K562 (cell line): ENCODE results near the gene PIK3CG. TPM values are rescaled to one million over a fixed set of nuclear protein-coding genes. Genes with fewer than 3 reads are reported as not detected.

Experiments
- ATF4 ChIP-seq: fragments of 450-650 bp; formaldehyde crosslinking; IDR thresholded peaks from 2 replicates; pipeline ENCODE4 v1.4.0; 2022; ENCODE audit warnings: mild to moderate bottlenecking, moderate library complexity
- CREM ChIP-seq: IDR thresholded peaks from 2 replicates; pipeline ENCODE4 v1.6.1; 2014; ENCODE audit warnings: antibody characterized with exemption, low read depth
- DACH1 ChIP-seq: fragments of 450-650 bp; IDR thresholded peaks from 2 replicates; pipeline ENCODE4 v1.6.1; 2018; ENCODE audit not compliant: partially characterized antibody
- GTF2A2 ChIP-seq: IDR thresholded peaks from 2 replicates; pipeline ENCODE4 v1.6.1; 2016; ENCODE audit warnings: mild to moderate bottlenecking, missing genetic modification characterization, missing compliant biosample characterization
- HOXB6 ChIP-seq: fragments of 250-450 bp; sonication (Bioruptor Pico); IDR thresholded peaks from 2 replicates; pipeline ENCODE4 v1.5.1; 2022; ENCODE audit warnings: mild to moderate bottlenecking, borderline replicate concordance
- MXD1 ChIP-seq: fragments of 250-450 bp; sonication (Bioruptor Pico); IDR thresholded peaks from 2 replicates; pipeline ENCODE4 v1.8.0; 2021; ENCODE audit warnings: borderline replicate concordance, mild to moderate bottlenecking, moderate library complexity; ENCODE audit not compliant: poor library complexity, severe bottlenecking
- MXI1 ChIP-seq: IDR thresholded peaks from 2 replicates; pipeline ENCODE4 v1.6.1; 2011; ENCODE audit warnings: low read depth, mild to moderate bottlenecking, improper control_type of control experiment, low read length
- NBN ChIP-seq: fragments of 450-650 bp; IDR thresholded peaks from 2 replicates; pipeline ENCODE4 v1.6.1; 2016; ENCODE audit warnings: low read depth, mild to moderate bottlenecking
- POU5F1 ChIP-seq: fragments of 150-350 bp; IDR thresholded peaks from 2 replicates; pipeline ENCODE4 v1.6.1; 2014; ENCODE audit warnings: borderline replicate concordance, low read length, low read depth, mild to moderate bottlenecking; ENCODE audit not compliant: partially characterized antibody
- RBBP5 ChIP-seq: fragments of 200-600 bp; sonication (generic); IDR thresholded peaks from 2 replicates; pipeline ENCODE4 v1.6.1; 2012; ENCODE audit warnings: borderline replicate concordance, mild to moderate bottlenecking, low read length, control low read depth, inconsistent platforms; ENCODE audit not compliant: insufficient read depth, poor library complexity, severe bottlenecking
- TSHZ1 ChIP-seq: fragments of 250-450 bp; sonication (Bioruptor Pico); IDR thresholded peaks from 2 replicates; pipeline ENCODE4 v1.4.0; 2020; ENCODE audit warnings: mild to moderate bottlenecking, moderate library complexity
- ZFP36 ChIP-seq: fragments of 150-350 bp; IDR thresholded peaks from 2 replicates; pipeline ENCODE4 v1.6.1; 2018; ENCODE audit warnings: low read length, low read depth; ENCODE audit not compliant: partially characterized antibody
- ZNF518B ChIP-seq: fragments of 250-450 bp; sonication (Bioruptor Pico); IDR thresholded peaks from 2 replicates; pipeline ENCODE4 v1.5.0; 2021; ENCODE audit warnings: mild to moderate bottlenecking, moderate library complexity
- ZNF609 ChIP-seq: sonication (generic); formaldehyde crosslinking; IDR thresholded peaks from 2 replicates; pipeline ENCODE4 v1.8.1; 2023; ENCODE audit warnings: missing genetic modification reagents, mild to moderate bottlenecking, borderline replicate concordance
- polyA plus RNA-seq, 8 experiments: library from polyadenylated mRNA; depleted of rRNA in 4 of 8; stranded (reverse) in 5 of 8; unstranded in 3 of 8; fragments of >200 nt; fragmentation: Nextera tagmentation in 2 of 8; fragmentation: Illumina TruSeq in 1 of 8; extraction: Ambion mirVana in 2 of 8; extraction: Trizol in 1 of 8; gene quantifications; 2 replicates each; pipeline versions ENCODE4 v1.2.1 to v1.2.3, GENCODE V29; 2011 to 2014; ENCODE audit warnings: inconsistent platforms in 1 of 8, missing spikeins in 1 of 8
- total RNA-seq, 7 experiments: library from RNA; depleted of rRNA in 6 of 7; stranded (reverse); fragments of >200 nt in 6 of 7; fragmentation: Illumina TruSeq in 2 of 7; extraction: Trizol in 2 of 7; gene quantifications; 2 replicates each; pipeline versions ENCODE4 v1.2.1 to v1.2.3, GENCODE V29; 2011 to 2021; ENCODE audit warnings: low replicate concordance in 1 of 7

PIK3CG gene
- total and polyA plus RNA-seq, 9 of the 15 experiments (the other 6 are each of a cell fraction or from before 2014, with no cell fraction given) = 5.3 to 42.5 (median 29.0) TPM

- TF ChIP-seq TSHZ1 (CRISPR knock-in tag) (no peak), ZNF609 (CRISPR knock-in tag) (no peak), MXI1 (no peak), ATF4 (CRISPR knock-in tag) (peak; percentile 76), CREM (no peak), ZNF518B (CRISPR knock-in tag) (no peak), RBBP5 (no peak), DACH1 (no peak), POU5F1 (no peak), ZFP36 (no peak), GTF2A2 (tag) (no peak), NBN (no peak), HOXB6 (no peak), MXD1 (CRISPR knock-in tag) (no peak)
Measured at GRCh38 chr7:106817098-106817497, 48.0 kb upstream of the PIK3CG start (continued).
